PC-3 (cell line): Measurements from ENCODE around the gene TOM1L2. TPM values are rescaled to one million over a fixed set of nuclear protein-coding genes. Genes with fewer than 3 reads are reported as not detected.
A peak's percentile ranks its signal among the peaks of the same experiment; 100 is the strongest.

Experiments used
- ATAC-seq: fragments of 200-7000 bp; cut with Tn5 transposase; 2 replicates; pipeline ENCODE4 v1.9.1; 2020; ENCODE audit warnings: mild to moderate bottlenecking, moderate library complexity
- BruUV-seq: library from RNA; stranded (reverse); fragments of 400-500 nt; replicated peaks from 2 replicates; lab custom pipeline; 2021; lab: Mats Ljungman, UMichigan
- CTCF ChIA-PET: fragments of 300-600 bp; sonication (Branson Sonifier 250); formaldehyde crosslinking; loops from one replicate; lab custom pipeline; 2022; ENCODE audit warnings: antibody characterized with exemption; lab: Charles Lee
- POLR2A ChIA-PET: fragments of 300-600 bp; sonication (Branson Sonifier 250); formaldehyde crosslinking; loops from one replicate; lab custom pipeline; 2022; ENCODE audit warnings: antibody characterized with exemption; ENCODE audit not compliant: unreplicated experiment; lab: Charles Lee
- DNase-seq: peaks from one replicate; pipeline ENCODE4 v3.0.0-alpha.2; 2015
- H2AFZ ChIP-seq: fragments of 300-600 bp; sonication (generic); 2 replicates; pipeline ENCODE4 v1.6.0; 2016; ENCODE audit warnings: antibody characterized with exemption, low read length
- H3F3A ChIP-seq: fragments of 300-600 bp; sonication (generic); one replicate; pipeline ENCODE4 v1.6.0; 2017; ENCODE audit warnings: antibody characterized with exemption, low read length, control low read depth, mild to moderate bottlenecking; ENCODE audit not compliant: unreplicated experiment
- H3K27ac ChIP-seq: fragments of 300-600 bp; sonication (generic); 2 replicates; pipeline ENCODE4 v1.5.1; 2016; ENCODE audit warnings: mild to moderate bottlenecking, low read length
- H3K27me3 ChIP-seq: fragments of 300-600 bp; sonication (generic); 2 replicates; pipeline ENCODE4 v1.6.1; 2016; ENCODE audit warnings: low read length, mixed read lengths
- H3K36me3 ChIP-seq: fragments of 300-600 bp; sonication (generic); 2 replicates; pipeline ENCODE4 v1.6.1; 2016; ENCODE audit warnings: low read depth, mixed run types, low read length, mixed read lengths
- H3K4me1 ChIP-seq: fragments of 300-600 bp; sonication (generic); 2 replicates; pipeline ENCODE4 v1.5.1; 2016; ENCODE audit warnings: low read length; ENCODE audit not compliant: insufficient read depth
- H3K4me2 ChIP-seq: fragments of 300-600 bp; sonication (generic); 2 replicates; pipeline ENCODE4 v1.6.0; 2016; ENCODE audit warnings: low read length
- H3K4me3 ChIP-seq: fragments of 300-600 bp; sonication (generic); 2 replicates; pipeline ENCODE4 v1.5.1; 2016; ENCODE audit warnings: mild to moderate bottlenecking, low read length, mixed read lengths
- H3K79me2 ChIP-seq: fragments of 300-600 bp; sonication (generic); 2 replicates; pipeline ENCODE4 v1.6.1; 2017; ENCODE audit warnings: low read length, mixed read lengths
- H3K9ac ChIP-seq: fragments of 300-600 bp; sonication (generic); 2 replicates; pipeline ENCODE4 v1.6.0; 2016; ENCODE audit warnings: mild to moderate bottlenecking, low read length
- H3K9me2 ChIP-seq: fragments of 300-600 bp; sonication (generic); replicated peaks from 2 replicates; pipeline ENCODE4 v1.6.1; 2016; ENCODE audit warnings: mixed run types, low read length, mixed read lengths
- H3K9me3 ChIP-seq: fragments of 300-600 bp; sonication (generic); 2 replicates; pipeline ENCODE4 v1.6.1; 2016; ENCODE audit warnings: low read length, mixed read lengths
- H4K20me1 ChIP-seq: fragments of 300-600 bp; sonication (generic); 2 replicates; pipeline ENCODE4 v1.6.1; 2016; ENCODE audit warnings: low read length, mixed read lengths
- CTCF ChIP-seq: fragments of 300-600 bp; sonication (generic); conservative IDR thresholded peaks from 2 replicates; pipeline ENCODE4 v1.5.1; 2017; ENCODE audit warnings: antibody characterized with exemption, low read depth, mild to moderate bottlenecking, low read length
- EZH2 ChIP-seq: fragments of 300-600 bp; sonication (generic); IDR thresholded peaks from one replicate; pipeline ENCODE4 v1.6.1; 2017; ENCODE audit warnings: antibody characterized with exemption, mild to moderate bottlenecking, low read length; ENCODE audit not compliant: unreplicated experiment
- EZH2phosphoT487 ChIP-seq: fragments of 300-600 bp; sonication (generic); IDR thresholded peaks from 2 replicates; pipeline ENCODE4 v1.6.1; 2018; ENCODE audit warnings: mild to moderate bottlenecking, antibody characterized with exemption, low read length, borderline replicate concordance
- intact Hi-C: fragments of 100-400 bp; cut with micrococcal nuclease; formaldehyde crosslinking; loops from 2 replicates; pipeline ENCODE4 v1.9.0; 2023
- total RNA-seq: library from RNA; depleted of rRNA; stranded (reverse); fragments of >200 nt; gene quantifications from 2 replicates; pipeline ENCODE4 v1.2.3, GENCODE V29; 2014

The TOM1L2 gene
- total RNA-seq, 1 experiment from 2014 or later = 53.3 TPM

- H3K36me3 ChIP-seq = peaks cover 2% of the 10 kb centered on the region; the same call in 1 of the 2 replicates
- CTCF ChIA-PET = no interaction called here
- POLR2A ChIA-PET = no interaction called here
- no peaks in the 10 kb centered on the region for H3K79me2 ChIP-seq
- no peak overlapping the region for H3K9ac ChIP-seq
- TF ChIP-seq EZH2phosphoT487 = no peak
- TF ChIP-seq EZH2 = no peak
- no peak for TF ChIP-seq CTCF
- intact Hi-C loops = no loop called here
- H3K9me2 ChIP-seq = no peaks in the 10 kb centered on the region
- no peaks in the 10 kb centered on the region for H3F3A ChIP-seq
- peak overlapping the region; percentile 30; the same call in 1 of the 2 replicates for H3K4me2 ChIP-seq
- no peak overlapping the region for H2AFZ ChIP-seq
- no TSS peak for BruUV-seq
- H4K20me1 ChIP-seq = no peaks in the 10 kb centered on the region
- peaks cover 39% of the 10 kb centered on the region for H3K4me1 ChIP-seq
- DNase-seq = peak; percentile 78
- H3K27me3 ChIP-seq = no peaks in the 10 kb centered on the region
- H3K9me3 ChIP-seq = no peaks in the 10 kb centered on the region
- no peak overlapping the region for H3K4me3 ChIP-seq
- ATAC-seq = peak; percentile 31; the same call in 1 of the 2 replicates
- peak overlapping the region; percentile 55 for H3K27ac ChIP-seq
Measured at GRCh38 chr17:18005496-18005895, 33.3 kb upstream of the TOM1L2 start.

- Histone ChIP-seq H3K4me2 (peak overlapping the region; percentile 30; the same call in 1 of the 2 replicates), H3K9me2 (no peaks in the 10 kb centered on the region), H3K9ac (no peak overlapping the region), H3K27ac (peak overlapping the region; percentile 36), H2AFZ (no peak overlapping the region), H3K4me3 (no peak overlapping the region), H3K36me3 (no peaks in the 10 kb centered on the region; the same call in 1 of the 2 replicates), H3K27me3 (no peaks in the 10 kb centered on the region), H4K20me1 (no peaks in the 10 kb centered on the region), H3K9me3 (no peaks in the 10 kb centered on the region), H3K4me1 (peaks cover 39% of the 10 kb centered on the region), H3F3A (no peaks in the 10 kb centered on the region), H3K79me2 (no peaks in the 10 kb centered on the region)
- intact Hi-C loops = no loop called here
- TF ChIP-seq EZH2 = no peak
- no peak for TF ChIP-seq EZH2phosphoT487
- peak; percentile 49 for TF ChIP-seq CTCF
- BruUV-seq = no TSS peak
- DNase-seq (no peak), ATAC-seq (peak; percentile 49)
- CTCF ChIA-PET = no interaction called here
- POLR2A ChIA-PET = interaction anchor here (0.6 kb wide), 1 partner anchor 138 kb away, joined by 5 read pairs; no protein-coding TSS in a partner anchor
Measured at GRCh38 chr17:18004884-18005305, 32.7 kb upstream of the TOM1L2 start.

GRCh38 chr17:18004345-18004744, 32.1 kb upstream of the TOM1L2 start:
- peak; percentile 56 for ATAC-seq
- no peaks in the 10 kb centered on the region; the same call in 1 of the 2 replicates for H3K36me3 ChIP-seq
- H3K4me2 ChIP-seq = no peak overlapping the region
- no TSS peak for BruUV-seq
- 0 out of 2 replicates have a peak overlapping the region, but pooled peaks have one; percentile 36 for H3K27ac ChIP-seq
- peaks cover 37% of the 10 kb centered on the region for H3K4me1 ChIP-seq
- no peaks in the 10 kb centered on the region for H3K9me2 ChIP-seq
- H3F3A ChIP-seq = no peaks in the 10 kb centered on the region
- intact Hi-C loops = no loop called here
- no peak overlapping the region for H2AFZ ChIP-seq
- no peaks in the 10 kb centered on the region for H4K20me1 ChIP-seq
- H3K27me3 ChIP-seq = no peaks in the 10 kb centered on the region
- no peak overlapping the region for H3K9ac ChIP-seq
- TF ChIP-seq CTCF (no peak), EZH2phosphoT487 (no peak), EZH2 (no peak)
- no peak overlapping the region for H3K4me3 ChIP-seq
- H3K79me2 ChIP-seq = no peaks in the 10 kb centered on the region
- DNase-seq = peak; percentile 43
- CTCF ChIA-PET = no interaction called here
- H3K9me3 ChIP-seq = no peaks in the 10 kb centered on the region
- POLR2A ChIA-PET = interaction anchor here (0.6 kb wide), 1 partner anchor 137 kb away, joined by 5 read pairs; no protein-coding TSS in a partner anchor
